Measurements from ENCODE around the gene AP2B1.

- TF ChIP-seq CTCF (IDR thresholded peaks at IDR 0.05), result no peak
- TF ChIP-seq POLR2A (IDR thresholded peaks at IDR 0.05), result no peak
These were observed 129.1 kb downstream of the AP2B1 start for GRCh38 chr17:35716173-35716572.

Data from body of pancreas (tissue), 4 donors.